ENCODE results near the gene LILRA1.
"Not testable (repeated sequence)": the region's sequence is repeated elsewhere in the genome, so short reads cannot be mapped to it uniquely, and the experiment has no call there.

The LILRA1 gene

DNA sequence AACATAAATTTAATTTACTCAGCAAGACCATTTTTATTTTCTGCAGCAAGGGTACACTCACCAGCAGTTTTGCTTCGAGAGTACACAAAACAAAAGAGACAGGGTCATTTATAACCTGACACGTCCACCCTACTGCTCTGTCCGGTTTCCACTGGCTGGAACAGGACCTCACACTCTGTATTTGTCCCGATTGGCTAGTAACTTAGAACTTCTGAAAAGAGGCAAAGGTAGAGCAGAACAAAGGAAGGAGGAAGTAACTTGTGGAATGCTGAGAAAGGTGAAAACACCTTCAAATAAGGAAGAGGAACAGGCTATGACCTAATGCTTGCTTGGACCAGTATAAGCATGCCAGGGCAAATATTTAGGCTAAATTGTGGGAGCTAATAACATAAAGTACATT lies 34.5 kb downstream of the LILRA1 start:
- not testable (repeated sequence) for DNase-seq

DNA sequence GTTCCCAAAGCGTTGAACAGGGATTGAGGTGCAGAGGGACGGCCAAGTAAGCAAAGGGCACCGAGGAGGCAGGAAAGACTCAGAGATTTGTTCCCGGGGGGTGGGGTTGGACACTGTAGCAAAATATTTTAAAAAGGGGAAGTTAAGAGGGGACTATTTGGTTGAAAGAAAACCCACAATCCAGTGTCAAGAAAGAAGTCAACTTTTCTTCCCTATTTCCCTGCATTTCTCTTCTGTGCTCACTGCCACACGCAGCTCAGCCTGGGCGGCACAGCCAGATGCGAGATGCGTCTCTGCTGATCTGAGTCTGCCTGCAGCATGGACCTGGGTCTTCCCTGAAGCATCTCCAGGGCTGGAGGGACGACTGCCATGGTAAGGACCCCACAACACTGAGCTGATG lies 36.8 kb downstream of the LILRA1 start, which contains the start of gene LILRB1:
LILRB1 (plus strand) TSS at position 223 of the 400 bp plus-strand sequence. CDS start 590 bp downstream, outside the sequence.
- DNase-seq: not testable (repeated sequence)

DNA sequence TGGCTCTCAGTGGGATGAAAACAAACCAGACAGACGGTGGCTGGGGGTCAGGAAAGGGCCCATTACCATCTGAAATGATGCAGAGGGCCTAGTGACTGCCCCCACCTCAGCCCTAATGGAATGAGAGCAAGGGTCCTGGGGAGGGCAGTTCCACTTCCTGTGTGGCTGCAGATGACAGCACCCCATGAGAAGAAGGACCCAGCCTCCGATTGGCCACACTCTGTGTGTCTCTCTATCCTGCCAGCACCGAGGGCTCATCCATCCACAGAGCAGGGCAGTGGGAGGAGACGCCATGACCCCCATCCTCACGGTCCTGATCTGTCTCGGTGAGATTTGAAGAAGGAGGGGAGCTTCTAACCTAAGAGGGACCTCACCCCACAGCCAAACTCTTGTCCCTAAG lies 37.4 kb downstream of the LILRA1 start:
- DNase-seq: no peak

DNA sequence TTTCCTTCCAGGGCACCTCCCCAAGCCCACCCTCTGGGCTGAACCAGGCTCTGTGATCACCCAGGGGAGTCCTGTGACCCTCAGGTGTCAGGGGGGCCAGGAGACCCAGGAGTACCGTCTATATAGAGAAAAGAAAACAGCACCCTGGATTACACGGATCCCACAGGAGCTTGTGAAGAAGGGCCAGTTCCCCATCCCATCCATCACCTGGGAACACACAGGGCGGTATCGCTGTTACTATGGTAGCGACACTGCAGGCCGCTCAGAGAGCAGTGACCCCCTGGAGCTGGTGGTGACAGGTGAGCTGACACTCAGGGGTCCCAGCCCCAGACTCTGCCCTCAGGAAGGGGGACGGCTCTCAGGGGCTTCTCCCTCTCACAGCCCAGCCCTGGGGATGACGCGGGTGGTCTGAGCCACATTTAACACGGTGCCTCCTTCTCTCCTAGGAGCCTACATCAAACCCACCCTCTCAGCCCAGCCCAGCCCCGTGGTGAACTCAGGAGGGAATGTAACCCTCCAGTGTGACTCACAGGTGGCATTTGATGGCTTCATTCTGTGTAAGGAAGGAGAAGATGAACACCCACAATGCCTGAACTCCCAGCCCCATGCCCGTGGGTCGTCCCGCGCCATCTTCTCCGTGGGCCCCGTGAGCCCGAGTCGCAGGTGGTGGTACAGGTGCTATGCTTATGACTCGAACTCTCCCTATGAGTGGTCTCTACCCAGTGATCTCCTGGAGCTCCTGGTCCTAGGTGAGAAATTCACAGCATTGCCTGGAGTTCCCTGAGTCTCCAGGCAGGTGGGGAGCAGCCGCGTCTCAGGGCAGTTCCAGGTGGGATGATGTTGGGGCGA lies 38.3 kb downstream of the LILRA1 start:
- not testable (repeated sequence) for DNase-seq

DNA sequence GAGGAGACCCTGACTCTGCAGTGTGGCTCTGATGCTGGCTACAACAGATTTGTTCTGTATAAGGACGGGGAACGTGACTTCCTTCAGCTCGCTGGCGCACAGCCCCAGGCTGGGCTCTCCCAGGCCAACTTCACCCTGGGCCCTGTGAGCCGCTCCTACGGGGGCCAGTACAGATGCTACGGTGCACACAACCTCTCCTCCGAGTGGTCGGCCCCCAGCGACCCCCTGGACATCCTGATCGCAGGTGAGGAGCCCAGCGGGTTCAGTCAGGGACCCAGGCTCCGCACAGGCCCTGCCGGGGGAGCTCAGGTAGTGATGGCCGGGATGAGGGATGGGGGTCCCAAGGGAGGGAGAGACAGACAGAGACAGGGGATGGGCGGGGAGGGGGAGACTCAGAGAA lies 39.1 kb downstream of the LILRA1 start:
- not testable (repeated sequence) for DNase-seq

DNA sequence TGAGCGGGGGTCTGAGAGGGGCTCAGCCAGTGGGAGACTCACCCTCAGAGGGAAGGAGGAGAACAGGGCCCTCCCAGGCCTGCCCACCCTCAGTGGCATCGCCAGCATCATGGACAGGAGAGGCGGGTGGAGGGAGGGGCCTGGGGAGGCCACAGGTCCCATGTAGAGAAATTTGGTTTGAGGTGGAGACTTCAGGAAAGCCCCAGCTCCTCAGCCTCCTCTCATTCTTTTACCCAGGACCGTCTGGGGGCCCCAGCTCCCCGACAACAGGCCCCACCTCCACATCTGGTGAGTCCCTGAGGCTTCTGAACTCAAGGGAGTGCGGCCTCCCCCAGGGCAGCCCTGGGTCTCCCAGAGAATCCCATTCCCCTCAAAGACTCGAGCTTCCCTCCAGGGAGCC lies 40.0 kb downstream of the LILRA1 start:
- no peak for DNase-seq

DNA sequence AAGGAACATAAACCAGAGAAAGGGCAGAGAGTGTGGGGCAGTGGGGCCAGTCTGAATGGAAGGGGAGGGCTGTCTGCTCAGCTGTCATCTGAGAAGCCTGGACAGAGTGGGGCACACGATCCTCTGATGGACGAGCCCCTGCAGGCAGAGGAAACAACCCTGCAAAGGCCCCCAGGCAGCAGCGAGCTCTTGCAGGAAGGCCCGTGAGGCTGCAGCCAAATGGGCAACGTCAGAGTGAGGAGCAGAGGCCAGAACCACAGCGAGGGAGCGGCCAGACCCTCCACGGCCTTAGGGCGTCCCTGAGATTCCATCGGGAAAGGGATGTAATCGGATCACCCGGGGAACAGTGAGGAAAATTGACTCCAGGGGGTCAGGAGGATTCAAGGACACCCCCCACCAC lies 42.6 kb downstream of the LILRA1 start:
- not testable (repeated sequence) for DNase-seq

DNA sequence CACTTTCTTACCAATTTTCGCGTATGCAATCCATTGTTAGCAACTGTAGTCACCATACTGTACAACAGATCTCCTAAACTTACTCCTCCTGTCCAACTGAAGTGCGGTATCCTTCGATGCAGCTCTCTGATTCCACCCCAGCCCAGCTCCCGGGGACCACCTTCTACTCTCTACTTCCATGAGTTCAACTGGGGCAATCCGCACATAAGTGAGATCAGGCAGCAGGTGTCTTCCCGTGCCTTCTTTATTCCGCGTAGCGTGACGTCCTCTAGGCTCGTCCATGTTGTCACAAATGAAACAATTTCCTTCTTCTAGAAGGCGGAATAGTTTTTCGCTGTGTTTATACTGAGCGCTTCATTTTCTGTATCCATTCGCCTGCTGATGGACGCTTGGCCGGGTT lies 45.3 kb downstream of the LILRA1 start:
- no peak for DNase-seq

DNA sequence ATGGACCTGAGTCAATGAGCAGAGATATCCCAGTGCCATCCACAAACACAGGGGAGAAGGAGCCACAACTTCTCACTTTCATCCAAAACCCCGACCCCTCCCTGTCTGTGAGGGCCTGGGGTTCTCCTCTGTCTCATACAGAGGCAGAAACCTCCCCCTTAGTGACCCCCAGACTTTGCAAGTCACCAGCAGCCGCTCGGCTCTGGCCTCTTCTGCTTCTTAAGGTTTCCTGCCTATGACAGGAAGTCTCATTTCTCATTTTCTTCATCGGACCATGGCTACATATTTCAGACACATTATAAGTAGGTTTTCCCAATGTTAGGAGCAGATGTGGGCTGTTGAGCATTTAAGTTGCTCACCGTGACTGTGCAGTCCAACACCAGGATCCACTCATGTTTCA lies 49.5 kb downstream of the LILRA1 start:
- DNase-seq: not testable (repeated sequence)

DNA sequence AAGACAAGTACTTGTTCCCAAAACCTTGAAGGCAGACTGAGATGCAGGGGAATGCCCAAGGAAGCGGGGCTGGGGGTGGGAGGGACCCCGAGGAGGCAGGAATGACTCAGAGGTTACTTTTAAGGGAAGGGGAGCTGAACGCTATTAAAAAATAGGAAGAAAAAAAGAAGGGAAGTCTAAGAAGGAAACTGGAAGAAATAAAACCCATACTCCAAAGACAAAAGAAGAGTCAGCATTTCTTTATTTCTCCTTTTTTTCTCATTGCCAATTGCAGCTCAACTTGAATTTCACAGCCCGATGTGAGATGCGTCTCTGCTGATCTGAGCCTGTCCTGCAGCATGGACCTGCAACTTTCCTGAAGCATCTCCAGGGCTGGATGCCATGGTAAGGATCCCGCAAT lies 50.2 kb downstream of the LILRA1 start:
- not testable (repeated sequence) for DNase-seq

DNA sequence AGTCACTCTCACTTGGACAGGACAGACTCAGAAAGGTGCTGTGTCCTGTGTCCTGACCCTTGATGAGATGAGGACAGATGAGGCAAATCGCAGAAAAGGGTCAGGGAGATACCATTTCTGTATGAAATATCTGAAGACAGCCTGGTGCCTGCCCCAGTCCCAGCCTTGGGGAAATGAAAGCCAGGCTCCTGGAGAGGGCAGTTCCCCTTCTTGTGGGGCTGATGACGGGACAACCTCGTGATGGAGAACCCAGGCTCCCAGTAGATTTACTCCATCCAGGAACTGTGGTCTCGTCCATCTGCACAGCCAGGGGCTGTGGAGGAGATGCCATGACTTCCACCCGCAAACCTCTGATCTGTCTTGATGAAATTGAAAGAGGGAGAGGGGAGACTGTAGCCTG lies 50.6 kb downstream of the LILRA1 start:
- DNase-seq: no peak

DNA sequence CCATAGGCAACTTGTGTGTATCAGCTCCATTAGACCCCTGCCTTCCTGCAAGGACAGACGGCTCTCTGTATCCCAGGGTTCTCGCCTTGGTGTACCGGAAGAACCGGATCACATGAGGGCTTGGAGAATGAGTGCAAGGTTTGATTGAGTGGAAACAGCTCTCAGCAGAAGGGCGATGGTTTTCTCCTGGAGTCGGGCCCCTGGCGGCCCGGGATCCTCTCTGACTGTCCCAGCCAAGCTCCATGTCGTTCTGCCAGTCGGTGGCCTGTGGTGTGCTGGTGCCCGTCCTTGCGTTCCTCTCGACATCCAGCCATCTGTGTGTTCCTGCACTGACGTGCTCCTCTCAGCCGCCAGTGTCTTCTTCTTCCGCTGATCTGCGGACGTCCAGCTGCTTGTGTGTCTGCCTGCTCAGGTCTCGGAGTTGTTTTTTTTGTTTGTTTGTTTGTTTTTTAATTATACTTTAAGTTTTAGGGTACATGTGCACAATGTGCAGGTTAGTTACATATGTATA lies 53.0 kb downstream of the LILRA1 start:
- no peak for DNase-seq

DNA sequence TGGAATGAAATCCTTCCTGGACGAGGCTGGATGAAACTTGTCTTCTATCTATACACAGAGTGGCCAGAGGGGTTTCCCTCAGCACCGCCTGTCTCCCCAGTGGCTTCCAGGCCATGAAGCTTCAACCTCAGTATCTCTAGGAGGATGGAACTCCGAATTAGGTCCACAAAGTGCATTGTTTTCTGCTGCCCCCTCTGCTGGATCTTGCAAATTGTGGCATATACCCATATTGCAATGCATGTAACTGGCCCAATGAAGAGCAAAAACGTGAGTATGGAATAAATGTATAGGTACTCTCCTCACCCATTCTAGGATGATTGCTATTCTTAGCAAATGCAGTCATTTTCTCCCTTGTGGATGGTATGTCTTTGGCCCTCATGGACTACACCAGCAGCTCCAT lies 54.7 kb downstream of the LILRA1 start:
- no peak for DNase-seq

DNA sequence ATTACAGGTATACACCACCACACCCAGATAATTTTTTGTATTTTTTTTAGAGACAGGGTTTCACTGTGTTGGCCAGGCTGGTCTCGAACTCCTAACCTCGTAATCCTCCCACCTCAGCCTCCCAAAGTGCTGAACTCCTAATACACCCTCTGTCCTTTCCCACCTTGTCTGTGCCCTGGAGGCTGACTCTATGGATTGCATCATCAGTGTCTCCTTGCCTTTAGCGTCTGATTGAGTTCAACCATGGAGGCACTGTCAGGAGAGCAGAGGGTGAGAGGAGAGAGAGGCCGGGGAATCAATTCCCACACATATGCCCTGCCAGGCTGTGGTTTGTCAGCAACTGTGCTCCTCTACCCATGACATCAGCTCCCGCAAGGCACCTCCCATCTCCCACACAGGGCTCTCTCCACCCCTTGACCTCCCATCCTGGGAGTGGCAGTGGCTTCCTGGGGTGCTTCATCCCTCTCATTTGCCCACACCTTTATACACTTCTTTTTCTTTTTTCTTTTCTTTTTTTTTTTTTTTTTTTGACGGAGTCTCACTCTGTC lies 56.8 kb downstream of the LILRA1 start:
- DNase-seq: no peak

Measured in stimulated activated naive CD4-positive, alpha-beta T cell (primary cell).